ENCODE measurements around the gene APBA2.

DNA sequence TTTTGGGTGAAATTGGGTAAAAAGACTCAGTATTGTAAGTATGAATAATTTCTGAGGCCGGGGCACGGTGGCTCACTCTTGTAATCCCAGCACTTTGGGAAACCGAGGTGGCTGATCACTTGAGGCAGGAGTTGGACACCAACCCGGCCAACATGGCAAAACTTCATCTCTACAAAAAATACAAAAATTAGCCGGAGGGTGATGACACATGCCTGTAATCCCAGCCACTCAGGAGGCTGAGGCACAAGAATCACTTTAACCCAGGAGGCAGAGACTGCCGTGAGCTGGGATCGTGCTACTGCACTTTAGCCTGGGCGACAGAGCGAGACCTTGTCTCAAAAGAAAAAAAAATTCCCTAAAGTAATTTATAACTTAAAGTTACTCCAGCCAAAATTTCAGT, 162.2 kb downstream of the APBA2 start:
- TF ChIP-seq, protein P1, sequence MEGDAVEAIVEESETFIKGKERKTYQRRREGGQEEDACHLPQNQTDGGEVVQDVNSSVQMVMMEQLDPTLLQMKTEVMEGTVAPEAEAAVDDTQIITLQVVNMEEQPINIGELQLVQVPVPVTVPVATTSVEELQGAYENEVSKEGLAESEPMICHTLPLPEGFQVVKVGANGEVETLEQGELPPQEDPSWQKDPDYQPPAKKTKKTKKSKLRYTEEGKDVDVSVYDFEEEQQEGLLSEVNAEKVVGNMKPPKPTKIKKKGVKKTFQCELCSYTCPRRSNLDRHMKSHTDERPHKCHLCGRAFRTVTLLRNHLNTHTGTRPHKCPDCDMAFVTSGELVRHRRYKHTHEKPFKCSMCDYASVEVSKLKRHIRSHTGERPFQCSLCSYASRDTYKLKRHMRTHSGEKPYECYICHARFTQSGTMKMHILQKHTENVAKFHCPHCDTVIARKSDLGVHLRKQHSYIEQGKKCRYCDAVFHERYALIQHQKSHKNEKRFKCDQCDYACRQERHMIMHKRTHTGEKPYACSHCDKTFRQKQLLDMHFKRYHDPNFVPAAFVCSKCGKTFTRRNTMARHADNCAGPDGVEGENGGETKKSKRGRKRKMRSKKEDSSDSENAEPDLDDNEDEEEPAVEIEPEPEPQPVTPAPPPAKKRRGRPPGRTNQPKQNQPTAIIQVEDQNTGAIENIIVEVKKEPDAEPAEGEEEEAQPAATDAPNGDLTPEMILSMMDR (optimal IDR thresholded peaks at IDR 0.05 in 1 of 3, IDR thresholded peaks at IDR 0.05 in 1 of 3, conservative IDR thresholded peaks at IDR 0.05 in 1 of 3; ENCODE audit: extremely low read depth in 1 of 3, insufficient read depth in 2 of 3, low read length in 3 of 3): no peak
- TF ChIP-seq EZH2 (IDR thresholded peaks at IDR 0.05; ENCODE audit: low read length): no peak
